Ascending aorta (tissue), 2 donors: Measurements from ENCODE around the gene AP1M2. TPM values are rescaled to one million over a fixed set of nuclear protein-coding genes. Genes with fewer than 3 reads are reported as not detected.
A peak's percentile ranks its signal among the peaks of the same experiment; 100 is the strongest.

Source experiments
- DNase-seq, 2 donors: peaks; one replicate each; pipeline ENCODE4 v3.0.0-alpha.2; 2019; ENCODE audit warnings: low spot score in 2 of 2
- H3K27ac ChIP-seq, 2 donors: fragments of 200-600 bp; sonication (generic); one replicate each; pipeline ENCODE4 v1.5.1; 2016 to 2017; ENCODE audit warnings: mild to moderate bottlenecking in 1 of 2
- H3K27me3 ChIP-seq: fragments of 200-600 bp; sonication (generic); one replicate; pipeline ENCODE4 v1.5.1; 2017
- H3K36me3 ChIP-seq, 2 donors: fragments of 200-600 bp; sonication (generic); one replicate each; pipeline ENCODE4 v1.5.1; 2016
- H3K4me1 ChIP-seq, 2 donors: fragments of 200-600 bp; sonication (generic); one replicate each; pipeline ENCODE4 v1.5.1; 2016 to 2017; ENCODE audit warnings: mild to moderate bottlenecking in 1 of 2
- H3K4me3 ChIP-seq, 2 donors: fragments of 200-600 bp; sonication (generic); one replicate each; pipeline ENCODE4 v1.5.1; 2016 to 2017; ENCODE audit warnings: mild to moderate bottlenecking in 1 of 2
- H3K9me3 ChIP-seq, 2 donors: fragments of 200-600 bp; sonication (generic); one replicate each; pipeline ENCODE4 v1.5.1; 2016
- intact Hi-C: fragments of 100-400 bp; cut with DNase I; formaldehyde crosslinking; loops from one replicate; pipeline ENCODE4 v1.15.1; 2023
- total RNA-seq: library from RNA; depleted of rRNA; stranded (reverse); fragments of >200 nt; gene quantifications from one replicate; pipeline ENCODE4 v1.1.0, GENCODE V29; 2016
- TF ChIP-seq, protein P1 (sequence below), 3 experiments: fragments of 200-600 bp in 2 of 3; fragments of 450-650 bp in 1 of 3; sonication (generic) in 2 of 3; IDR thresholded peaks; one replicate each; pipeline ENCODE4 v1.5.1; 2016 to 2019; ENCODE audit warnings: antibody characterized with exemption in 3 of 3, mild to moderate bottlenecking in 1 of 3, moderate library complexity in 1 of 3

The AP1M2 gene
- total RNA-seq, 1 donor from 2014 or later: not detected

DNA sequence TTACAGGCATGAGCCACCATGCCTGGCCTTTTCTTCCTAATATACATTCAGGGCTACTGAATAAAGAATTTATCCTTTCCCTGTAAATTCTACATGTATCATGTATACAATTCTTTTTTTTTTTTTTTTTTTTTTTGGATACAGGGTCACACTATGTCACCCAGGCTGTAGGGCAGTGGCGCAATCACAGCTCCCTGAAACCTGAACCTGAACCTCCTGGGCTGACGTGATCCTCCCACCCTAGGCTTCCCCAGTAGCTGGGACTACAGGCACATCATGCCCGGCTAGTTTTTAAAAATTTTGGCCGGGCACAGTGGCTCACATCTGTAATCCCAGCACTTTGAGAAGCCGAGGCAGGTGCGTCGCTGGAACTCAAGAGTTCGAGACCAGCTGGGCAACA, 31.7 kb upstream of the AP1M2 start:
- H3K27ac ChIP-seq: peak overlapping the region in 1 of 2 donors; percentile 83
- peaks cover 0 to 4% of the 10 kb centered on the region in 2 donors for H3K36me3 ChIP-seq
- DNase-seq: no peak
- H3K27me3 ChIP-seq: no peaks in the 10 kb centered on the region
- intact Hi-C loops: no loop called here
- H3K4me3 ChIP-seq: no peak overlapping the region
- TF ChIP-seq, protein P1, sequence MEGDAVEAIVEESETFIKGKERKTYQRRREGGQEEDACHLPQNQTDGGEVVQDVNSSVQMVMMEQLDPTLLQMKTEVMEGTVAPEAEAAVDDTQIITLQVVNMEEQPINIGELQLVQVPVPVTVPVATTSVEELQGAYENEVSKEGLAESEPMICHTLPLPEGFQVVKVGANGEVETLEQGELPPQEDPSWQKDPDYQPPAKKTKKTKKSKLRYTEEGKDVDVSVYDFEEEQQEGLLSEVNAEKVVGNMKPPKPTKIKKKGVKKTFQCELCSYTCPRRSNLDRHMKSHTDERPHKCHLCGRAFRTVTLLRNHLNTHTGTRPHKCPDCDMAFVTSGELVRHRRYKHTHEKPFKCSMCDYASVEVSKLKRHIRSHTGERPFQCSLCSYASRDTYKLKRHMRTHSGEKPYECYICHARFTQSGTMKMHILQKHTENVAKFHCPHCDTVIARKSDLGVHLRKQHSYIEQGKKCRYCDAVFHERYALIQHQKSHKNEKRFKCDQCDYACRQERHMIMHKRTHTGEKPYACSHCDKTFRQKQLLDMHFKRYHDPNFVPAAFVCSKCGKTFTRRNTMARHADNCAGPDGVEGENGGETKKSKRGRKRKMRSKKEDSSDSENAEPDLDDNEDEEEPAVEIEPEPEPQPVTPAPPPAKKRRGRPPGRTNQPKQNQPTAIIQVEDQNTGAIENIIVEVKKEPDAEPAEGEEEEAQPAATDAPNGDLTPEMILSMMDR (IDR thresholded peaks at IDR 0.05): no peak
- H3K9me3 ChIP-seq: no peaks in the 10 kb centered on the region
- peaks cover 0 to 11% of the 10 kb centered on the region in 2 donors for H3K4me1 ChIP-seq

DNA sequence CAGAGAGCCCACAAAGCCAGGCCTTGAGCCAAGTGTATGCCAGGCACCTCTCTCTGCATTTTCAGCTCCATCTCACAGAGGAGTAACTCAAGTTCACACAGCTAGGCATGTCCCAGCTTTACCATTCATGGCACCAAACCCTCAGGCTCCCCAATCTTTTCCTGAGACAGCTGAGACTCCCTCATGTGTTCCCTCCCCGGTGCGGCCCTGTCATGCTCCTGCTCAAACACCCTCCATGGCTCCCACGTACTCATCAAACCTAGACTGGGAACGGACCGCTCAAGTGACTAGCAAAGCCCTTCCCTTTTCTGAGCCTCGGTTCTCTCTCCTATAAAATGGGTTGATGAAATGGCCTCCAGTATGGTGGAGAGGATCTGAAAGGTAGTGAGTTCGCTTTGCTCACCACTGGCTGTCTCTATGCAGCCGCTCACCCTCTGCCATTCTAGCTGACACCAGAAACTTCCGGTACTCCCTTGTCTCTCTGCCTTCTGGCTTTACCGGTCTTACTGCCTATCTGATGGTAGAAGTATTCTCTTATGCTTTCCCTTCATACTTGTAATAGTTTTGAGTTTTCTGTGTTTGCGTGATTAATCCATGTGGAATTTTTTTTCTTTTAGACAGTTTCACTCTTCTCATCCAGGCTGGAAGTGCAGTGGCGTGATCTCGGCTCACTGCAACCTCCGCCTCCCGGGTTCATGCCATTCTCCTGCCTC, 30.5 kb upstream of the AP1M2 start:
- intact Hi-C loops: no loop called here
- TF ChIP-seq, protein P1 (IDR thresholded peaks at IDR 0.05): no peak
- peaks cover 0 to 4% of the 10 kb centered on the region in 2 donors for H3K36me3 ChIP-seq
- DNase-seq: no peak
- no peak overlapping the region for H3K4me3 ChIP-seq
- H3K9me3 ChIP-seq: no peaks in the 10 kb centered on the region
- H3K27me3 ChIP-seq: no peaks in the 10 kb centered on the region
- peak overlapping the region; percentile 62 to 83 for H3K27ac ChIP-seq
- H3K4me1 ChIP-seq: peaks cover 5 to 17% of the 10 kb centered on the region in 2 donors

DNA sequence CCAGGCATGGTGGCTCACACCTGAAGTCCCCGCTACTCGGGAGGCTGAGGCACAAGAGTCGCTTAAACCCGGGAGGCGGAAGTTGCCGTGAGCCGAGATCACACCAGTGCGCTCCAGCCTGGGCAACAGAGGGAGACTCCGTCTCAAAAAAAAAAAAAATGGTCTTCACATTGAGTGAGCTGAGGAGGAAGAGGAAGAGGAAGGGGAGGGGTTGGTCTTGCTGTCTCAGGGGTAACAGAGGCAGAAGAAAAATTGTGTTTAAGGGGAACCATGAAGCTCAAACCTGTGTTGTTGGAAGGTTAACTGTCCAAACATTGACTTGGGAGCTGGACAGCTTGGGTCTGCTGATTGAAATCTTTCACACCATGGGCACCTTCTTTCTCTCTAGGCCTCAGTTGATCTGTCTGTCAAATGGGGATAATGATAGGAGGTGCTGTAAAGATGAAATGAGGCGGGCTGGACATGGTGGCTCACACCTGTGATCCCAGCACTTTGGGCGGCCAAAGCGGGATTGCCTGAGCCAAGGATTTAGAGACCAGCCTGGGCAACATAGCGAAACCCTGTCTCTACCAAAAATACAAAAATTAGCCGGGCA, 28.4 kb upstream of the AP1M2 start:
- peak overlapping the region in 1 of 2 donors; percentile 14 for H3K27ac ChIP-seq
- no peak for DNase-seq
- H3K36me3 ChIP-seq: no peaks in the 10 kb centered on the region
- peaks cover 13 to 31% of the 10 kb centered on the region in 2 donors for H3K4me1 ChIP-seq
- H3K4me3 ChIP-seq: no peak overlapping the region
- H3K9me3 ChIP-seq: no peaks in the 10 kb centered on the region
- TF ChIP-seq, protein P1 (IDR thresholded peaks at IDR 0.05): no peak
- no peaks in the 10 kb centered on the region for H3K27me3 ChIP-seq
- intact Hi-C loops: no loop called here

DNA sequence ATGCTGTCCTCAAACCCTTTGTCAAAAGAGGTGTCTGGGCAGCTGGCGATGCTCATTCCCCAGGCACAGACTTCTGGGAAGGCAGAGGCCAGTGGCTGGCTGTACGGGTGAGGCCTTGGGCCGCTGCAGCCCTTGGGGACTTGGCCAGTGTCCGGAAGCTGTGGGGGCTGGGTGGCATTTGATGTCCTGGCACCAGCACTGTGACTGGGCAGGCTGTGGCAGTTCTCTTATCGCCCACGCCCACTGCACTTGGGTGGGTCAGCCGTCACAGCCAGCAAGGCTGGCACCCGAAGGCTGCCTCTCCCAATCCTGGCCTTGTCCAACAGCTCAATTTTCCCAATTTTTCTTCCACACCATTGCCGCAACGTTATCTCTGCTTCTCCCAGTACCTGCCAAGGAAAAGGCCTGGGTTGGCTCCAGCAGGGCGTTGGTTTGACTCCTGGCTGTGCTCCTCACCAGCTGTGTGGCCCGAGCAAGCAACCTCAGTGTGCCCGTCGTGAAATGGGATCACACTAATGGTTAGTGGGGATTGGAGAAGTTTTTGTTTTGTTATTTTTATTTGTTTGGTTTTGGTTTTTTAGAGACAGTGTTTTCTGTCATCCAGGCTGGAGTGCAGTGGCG, 25.5 kb upstream of the AP1M2 start:
- no peaks in the 10 kb centered on the region for H3K36me3 ChIP-seq
- H3K4me1 ChIP-seq: peaks cover 17 to 31% of the 10 kb centered on the region in 2 donors
- H3K27ac ChIP-seq: peak overlapping the region; percentile 66 to 73
- no peaks in the 10 kb centered on the region for H3K9me3 ChIP-seq
- DNase-seq: peak; percentile 24 to 92
- H3K4me3 ChIP-seq: peak overlapping the region in 1 of 2 donors; percentile 11
- intact Hi-C loops: no loop called here
- TF ChIP-seq, protein P1 (IDR thresholded peaks at IDR 0.05): no peak
- no peaks in the 10 kb centered on the region for H3K27me3 ChIP-seq

DNA sequence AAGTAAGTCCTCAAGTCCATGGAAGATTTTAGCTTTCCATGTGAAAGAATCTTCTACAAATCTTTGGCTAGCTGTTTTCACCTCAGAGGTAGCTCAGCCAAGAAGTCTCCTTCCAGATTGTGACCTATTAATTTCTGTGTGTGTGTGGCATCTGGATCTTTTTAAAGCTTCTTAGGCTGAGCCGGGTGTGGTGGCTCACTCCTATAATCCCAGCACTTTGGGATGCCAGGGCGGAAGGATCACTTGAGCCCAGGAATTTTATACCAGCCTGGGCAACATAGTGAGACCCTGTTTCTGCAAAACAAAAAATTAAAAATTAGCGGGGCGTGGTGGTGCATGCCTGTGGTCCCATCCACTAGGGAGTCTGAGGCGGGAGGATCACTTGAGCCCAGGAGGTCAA, 24.8 kb upstream of the AP1M2 start:
- TF ChIP-seq, protein P1 (IDR thresholded peaks at IDR 0.05): no peak
- Histone ChIP-seq H3K36me3 (no peaks in the 10 kb centered on the region), H3K4me1 (peaks cover 17 to 24% of the 10 kb centered on the region in 2 donors), H3K27ac (peak overlapping the region; percentile 66 to 73), H3K4me3 (no peak overlapping the region), H3K27me3 (no peaks in the 10 kb centered on the region), H3K9me3 (no peaks in the 10 kb centered on the region)
- DNase-seq: no peak
- intact Hi-C loops: no loop called here
